WTC11 (cell line): ENCODE results near the gene MAPT.

Source experiments
- AR ChIP-seq: fragments of 250-450 bp; sonication (Bioruptor Pico); IDR thresholded peaks from 2 replicates; pipeline ENCODE4 v1.9.0; 2021; ENCODE audit warnings: mild to moderate bottlenecking
- ARID4B ChIP-seq: sonication (generic); formaldehyde crosslinking; IDR thresholded peaks from 2 replicates; pipeline ENCODE4 v1.8.0; 2023; ENCODE audit warnings: missing genetic modification reagents, mild to moderate bottlenecking, borderline replicate concordance
- ATF2 ChIP-seq: sonication (generic); formaldehyde crosslinking; IDR thresholded peaks from 2 replicates; pipeline ENCODE4 v1.8.1; 2022; ENCODE audit warnings: low read depth, missing genetic modification reagents, borderline replicate concordance
- ATF3 ChIP-seq: sonication (generic); formaldehyde crosslinking; conservative IDR thresholded peaks from 2 replicates; pipeline ENCODE4 v1.8.1; 2022; ENCODE audit warnings: mild to moderate bottlenecking, missing genetic modification reagents
- CTCF ChIP-seq: fragments of 200-600 bp; IDR thresholded peaks from 2 replicates; pipeline ENCODE4 v1.8.0; 2022; ENCODE audit warnings: antibody characterized with exemption
- ESRRA ChIP-seq: sonication (generic); formaldehyde crosslinking; IDR thresholded peaks from 2 replicates; pipeline ENCODE4 v1.8.1; 2022; ENCODE audit warnings: mild to moderate bottlenecking, missing genetic modification reagents, borderline replicate concordance
- IRF2 ChIP-seq: sonication (generic); formaldehyde crosslinking; IDR thresholded peaks from 2 replicates; pipeline ENCODE4 v1.8.0; 2022; ENCODE audit warnings: low read depth, missing genetic modification reagents, borderline replicate concordance
- MAX ChIP-seq: sonication (generic); formaldehyde crosslinking; IDR thresholded peaks from 2 replicates; pipeline ENCODE4 v1.8.0; 2022; ENCODE audit warnings: mild to moderate bottlenecking, missing genetic modification reagents
- NFE2L1 ChIP-seq: sonication (generic); formaldehyde crosslinking; IDR thresholded peaks from 2 replicates; pipeline ENCODE4 v1.8.1; 2023; ENCODE audit warnings: missing genetic modification reagents
- PRDM15 ChIP-seq: sonication (generic); formaldehyde crosslinking; IDR thresholded peaks from 2 replicates; pipeline ENCODE4 v1.8.0; 2022; ENCODE audit warnings: missing genetic modification reagents
- TP53 ChIP-seq: sonication (generic); formaldehyde crosslinking; IDR thresholded peaks from 2 replicates; pipeline ENCODE4 v1.8.1; 2023; ENCODE audit warnings: mild to moderate bottlenecking, missing genetic modification reagents
- USF2 ChIP-seq: sonication (generic); formaldehyde crosslinking; IDR thresholded peaks from 2 replicates; pipeline ENCODE4 v1.8.1; 2023; ENCODE audit warnings: mild to moderate bottlenecking, missing genetic modification reagents, moderate library complexity
- ZBTB21 ChIP-seq: sonication (generic); formaldehyde crosslinking; IDR thresholded peaks from 2 replicates; pipeline ENCODE4 v1.8.1; 2023; ENCODE audit warnings: mild to moderate bottlenecking, missing genetic modification reagents, borderline replicate concordance

GRCh38 chr17:46007461-46007965 lies 113.2 kb downstream of the MAPT start:
- no peak for TF ChIP-seq CTCF
- no peak for TF ChIP-seq ATF3 (CRISPR knock-in tag)
- no peak for TF ChIP-seq IRF2 (CRISPR knock-in tag)
- no peak for TF ChIP-seq TP53 (CRISPR knock-in tag)
- TF ChIP-seq PRDM15: no peak
- TF ChIP-seq ATF2 (CRISPR knock-in tag): no peak
- TF ChIP-seq ESRRA (CRISPR knock-in tag): no peak
- TF ChIP-seq NFE2L1 (CRISPR knock-in tag): no peak
- no peak for TF ChIP-seq MAX (CRISPR knock-in tag)
- TF ChIP-seq USF2 (CRISPR knock-in tag): no peak
- no peak for TF ChIP-seq ZBTB21 (CRISPR knock-in tag)
- TF ChIP-seq AR (CRISPR knock-in tag): no peak
- no peak for TF ChIP-seq ARID4B (CRISPR knock-in tag)
